Stimulated activated CD8-positive, alpha-beta memory T cell treated with anti-CD3 and anti-CD28 coated beads, Interleukin-7, amount 100 ng/mL, for 24 hours (primary cell): Measurements from ENCODE around the gene SMIM43.
A peak's percentile ranks its signal among the peaks of the same experiment; 100 is the strongest.

ENCODE experiments used
- DNase-seq: peaks from one replicate; pipeline ENCODE4 v3.0.0-alpha.2; 2020; ENCODE audit warnings: low read depth

The SMIM43 gene

GRCh38 chr4:121764702-121765367 is at the start of gene SMIM43:
Gene SMIM43 (minus strand): TSS chr4:121765164. CDS start chr4:121765105, 59 bp downstream.
- no peak for DNase-seq

DNA sequence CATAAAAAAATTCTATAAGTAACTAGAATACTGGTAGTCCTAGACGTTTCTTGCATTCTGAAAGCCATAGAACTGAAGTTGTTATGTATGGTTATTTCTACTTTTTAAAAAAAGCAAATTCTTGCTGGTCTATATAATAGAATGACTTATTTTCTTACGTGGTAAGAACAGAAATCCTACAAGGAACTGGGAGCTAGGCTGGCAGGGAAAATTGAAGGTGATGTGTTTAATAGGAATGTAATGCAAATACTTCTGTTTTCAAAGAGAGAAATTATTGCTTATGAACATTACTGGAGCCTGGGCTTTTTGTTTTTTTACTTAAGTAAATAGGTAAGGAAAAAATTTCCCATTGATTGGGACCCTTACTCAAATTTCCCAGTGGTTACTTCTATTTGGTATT is 49.8 kb upstream of the SMIM43 start:
- no peak for DNase-seq

DNA sequence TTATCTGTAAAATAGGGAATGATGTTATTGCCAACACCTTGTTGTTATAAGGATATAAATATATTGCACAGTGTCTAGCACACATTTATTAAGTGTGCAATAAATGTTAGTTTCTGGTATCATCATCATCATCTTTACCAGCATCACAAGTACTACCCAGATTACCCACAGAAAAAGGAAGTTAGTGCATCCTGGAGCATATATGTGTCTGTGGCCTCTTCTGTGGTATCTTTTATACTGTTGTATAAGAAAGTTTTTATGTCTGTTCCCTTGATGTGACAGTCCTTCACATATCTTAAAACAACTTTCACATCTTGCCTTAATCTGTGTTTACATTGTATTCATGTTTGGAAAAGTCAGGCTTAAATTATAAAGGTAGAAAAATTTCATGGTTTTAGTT is 46.2 kb upstream of the SMIM43 start:
- no peak for DNase-seq

GRCh38 chr4:121806411-121806810 is 41.4 kb upstream of the SMIM43 start:
- no peak for DNase-seq

- no peak for DNase-seq
These were observed 36.7 kb upstream of the SMIM43 start for GRCh38 chr4:121801715-121802075.

GRCh38 chr4:121800961-121801714 is 36.2 kb upstream of the SMIM43 start, which contains the start of gene EXOSC9:
Gene EXOSC9 (plus strand): TSS chr4:121801323. CDS start chr4:121801425, 102 bp downstream.
- DNase-seq: peak; percentile 92

DNA sequence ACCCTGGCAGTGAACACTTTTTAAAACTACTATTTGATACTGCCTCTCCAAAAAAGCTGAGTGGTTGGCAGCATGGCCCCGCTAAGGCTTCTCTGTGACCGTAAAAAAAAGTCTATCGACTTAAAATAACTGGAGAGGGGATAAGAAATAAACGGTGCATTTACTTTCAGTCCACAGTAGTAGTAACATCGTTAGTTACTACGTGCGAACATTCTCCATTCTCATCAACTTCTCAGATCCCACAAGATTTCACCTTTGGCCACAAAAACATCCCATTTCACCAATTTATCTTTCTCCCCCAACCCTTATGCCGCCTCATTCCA is 35.6 kb upstream of the SMIM43 start:
- no peak for DNase-seq

DNA sequence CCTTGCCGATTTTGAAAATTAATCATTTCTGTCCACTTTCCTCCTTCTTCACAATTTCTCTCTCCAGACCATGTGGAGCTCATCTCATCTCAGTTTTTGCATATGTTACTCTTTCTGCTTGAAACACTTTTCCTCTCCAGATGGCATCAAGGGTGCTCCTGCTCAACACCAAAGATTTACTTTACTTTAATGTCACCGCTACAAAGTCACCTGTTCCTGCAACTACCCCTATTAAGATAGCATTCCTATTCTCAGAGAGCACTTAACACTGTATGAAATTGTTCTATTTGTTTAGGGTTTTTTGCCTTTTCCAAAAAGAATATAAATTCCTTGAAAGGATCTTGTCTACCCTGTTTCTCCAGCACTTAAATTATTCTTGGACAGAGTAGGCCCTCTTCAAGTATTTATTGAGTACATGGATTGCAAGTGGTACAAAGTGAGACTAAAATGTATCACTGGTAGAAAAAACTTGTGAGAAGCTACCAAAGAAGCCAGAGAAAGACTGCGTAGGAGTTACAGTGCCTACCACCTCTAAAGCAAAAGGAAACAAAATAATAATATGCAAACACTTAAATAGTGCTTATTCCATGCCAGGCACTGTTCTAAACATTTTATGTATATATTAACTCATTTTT is 35.0 kb upstream of the SMIM43 start:
- no peak for DNase-seq

DNA sequence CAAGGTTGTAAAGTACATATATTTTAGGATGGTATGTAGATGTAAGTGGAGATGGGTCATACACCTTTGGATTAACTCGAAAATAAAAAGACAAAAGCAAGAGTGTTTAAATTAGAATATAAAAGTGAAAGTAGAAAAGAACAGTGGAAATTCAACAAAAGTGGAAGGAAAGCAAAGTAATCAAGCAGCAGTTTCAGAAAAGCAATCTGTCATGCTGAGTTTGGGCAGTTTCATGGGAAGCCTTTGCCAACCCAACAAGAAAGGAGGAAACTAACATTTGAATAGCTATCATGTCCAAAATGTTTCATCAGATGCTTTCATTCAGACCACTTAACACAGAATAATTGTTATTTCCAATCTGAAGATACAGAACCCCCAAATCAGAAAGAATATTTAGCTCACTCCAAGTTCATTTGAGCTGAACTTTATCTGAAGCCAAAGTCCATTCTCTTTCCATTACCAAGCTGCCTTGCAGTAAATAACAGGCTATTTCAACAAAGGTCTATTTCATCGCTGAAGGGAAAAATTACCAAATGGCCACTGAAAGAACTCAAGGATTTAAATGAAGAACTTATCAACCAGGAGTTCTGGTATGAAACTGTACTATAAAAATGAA is 34.4 kb upstream of the SMIM43 start:
- DNase-seq: no peak

DNA sequence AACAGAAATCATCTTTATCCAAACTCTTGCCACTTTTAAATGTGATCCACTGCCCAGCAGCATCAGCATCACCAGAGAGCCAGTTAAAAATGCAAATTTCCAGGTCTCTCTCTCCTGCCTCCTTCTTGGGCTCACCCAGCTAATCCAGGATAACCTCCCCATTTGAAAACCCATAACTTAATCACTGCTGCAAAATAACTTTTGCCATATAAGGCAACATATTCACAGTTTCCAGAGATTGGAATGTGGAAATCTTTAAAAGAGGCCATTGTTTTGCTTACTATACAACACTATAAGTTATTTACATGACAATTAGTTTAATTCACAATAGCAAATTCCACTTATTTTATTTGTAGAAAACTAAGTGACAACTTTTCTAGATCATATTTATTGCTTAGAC is 31.3 kb upstream of the SMIM43 start:
- DNase-seq: no peak

GRCh38 chr4:121794505-121795188 is 29.7 kb upstream of the SMIM43 start:
- no peak for DNase-seq

GRCh38 chr4:121792966-121793365 is 28.0 kb upstream of the SMIM43 start:
- DNase-seq: no peak

DNA sequence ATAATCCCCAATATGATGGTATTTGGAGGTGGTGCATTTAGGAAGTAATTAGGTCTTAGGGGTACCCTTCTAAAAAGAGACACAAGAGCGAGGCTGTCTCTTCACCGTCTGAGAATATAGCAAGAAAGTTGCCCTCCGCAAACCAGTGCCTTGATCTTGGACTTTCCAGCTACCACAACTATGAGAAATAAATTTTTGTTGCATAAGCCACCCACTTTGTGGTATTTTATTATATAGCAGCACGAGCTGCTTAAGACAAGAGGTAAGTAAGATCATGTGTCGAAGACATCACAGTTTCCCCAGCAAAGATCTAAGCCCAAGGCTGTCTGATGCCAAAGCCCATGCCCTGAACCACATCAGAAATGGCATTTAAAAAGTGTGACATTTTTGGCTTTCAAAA is 26.5 kb upstream of the SMIM43 start:
- no peak for DNase-seq

DNA sequence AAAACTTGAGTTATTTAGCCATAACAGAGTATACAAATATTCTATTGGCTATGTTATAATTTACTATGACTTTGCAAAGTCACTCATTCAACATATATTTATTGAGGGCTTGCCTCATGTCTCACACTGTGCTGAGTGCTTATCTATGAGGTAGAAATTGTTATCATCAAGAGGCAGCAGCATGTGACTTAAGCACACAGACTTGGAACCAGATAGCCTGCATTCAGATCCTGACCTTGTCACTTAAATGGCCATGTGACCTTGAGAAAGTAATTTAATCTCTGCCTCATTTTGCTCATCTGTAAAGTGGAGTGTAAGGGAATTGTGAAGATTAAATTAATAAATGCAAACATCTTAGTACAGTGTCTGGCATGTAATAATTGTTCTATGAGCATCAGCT is 26.0 kb upstream of the SMIM43 start:
- no peak for DNase-seq

- DNase-seq: no peak
These were observed 25.2 kb upstream of the SMIM43 start for GRCh38 chr4:121789960-121790829.

DNA sequence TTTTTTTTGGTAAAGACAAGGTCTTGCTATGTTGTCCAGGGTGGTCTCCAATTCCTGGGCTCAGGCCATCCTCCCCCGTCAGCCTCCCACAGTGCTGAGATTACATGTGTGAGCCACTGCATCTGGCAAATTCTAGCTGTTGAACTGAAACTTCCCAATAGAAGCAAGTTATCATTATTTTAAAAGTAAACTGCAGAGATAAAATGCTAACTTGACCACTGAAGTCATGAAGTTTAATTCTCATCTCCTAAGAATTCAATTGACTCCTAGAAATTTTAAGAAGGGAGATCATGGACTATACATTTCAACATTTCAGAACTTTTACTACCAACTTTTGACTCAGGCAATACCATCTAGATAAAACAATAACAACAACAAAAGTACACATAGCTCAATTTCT is 24.5 kb upstream of the SMIM43 start:
- no peak for DNase-seq

- DNase-seq: no peak
These were observed 23.9 kb upstream of the SMIM43 start for GRCh38 chr4:121788896-121789295.

GRCh38 chr4:121786221-121786620 is 21.3 kb upstream of the SMIM43 start:
- DNase-seq: no peak

GRCh38 chr4:121785479-121785878 is 20.5 kb upstream of the SMIM43 start:
- DNase-seq: no peak

DNA sequence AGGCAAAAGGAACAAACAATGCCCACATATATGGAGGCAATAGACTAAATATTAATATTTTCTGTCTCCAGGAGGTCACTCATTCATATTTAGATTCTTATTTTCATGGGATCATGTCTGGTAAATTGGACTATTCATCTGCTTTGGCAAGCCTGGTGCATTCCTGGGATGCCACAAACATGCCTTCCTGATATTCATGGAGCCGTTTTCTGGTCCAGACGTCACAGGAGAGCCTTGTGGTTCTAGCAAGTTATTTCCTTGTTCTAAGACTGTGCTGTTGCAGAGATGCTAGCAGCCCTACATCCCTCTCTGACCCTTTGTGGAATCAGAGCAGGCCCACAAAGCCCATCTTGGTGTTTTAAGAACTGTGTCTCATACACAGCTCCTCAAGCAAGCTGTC is 20.0 kb upstream of the SMIM43 start:
- DNase-seq: no peak

DNA sequence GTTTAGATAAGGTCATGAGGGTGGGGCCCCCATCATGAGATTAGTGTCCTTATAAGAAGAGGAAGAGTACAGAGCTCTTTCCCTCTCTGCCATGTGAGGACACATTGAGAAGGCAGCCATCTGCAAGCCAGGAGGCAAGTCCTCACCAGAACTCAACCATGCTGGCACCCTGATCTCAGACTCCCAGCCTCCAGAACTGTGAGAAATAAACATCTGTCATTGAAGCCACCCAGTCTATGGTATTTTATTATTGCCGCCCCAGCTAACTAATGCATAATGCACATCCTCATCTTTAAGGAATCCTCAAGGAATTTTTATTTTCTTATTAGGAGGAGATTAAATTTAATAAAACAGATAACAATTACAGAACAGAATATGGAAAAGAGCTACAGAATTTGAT is 19.4 kb upstream of the SMIM43 start:
- DNase-seq: no peak
